HepG2 (cell line): ENCODE results near the gene NREP. TPM values are rescaled to one million over a fixed set of nuclear protein-coding genes. Genes with fewer than 3 reads are reported as not detected.

ENCODE experiments used
- ATAC-seq: fragments of 200-7000 bp; cut with Tn5 transposase; 3 replicates; pipeline ENCODE4 v1.9.1; 2020; ENCODE audit warnings: mild to moderate bottlenecking, moderate library complexity
- BruUV-seq: library from RNA; stranded (reverse); fragments of 400-500 nt; replicated peaks from 2 replicates; lab custom pipeline; 2021; lab: Mats Ljungman, UMichigan
- CTCF ChIA-PET: fragments of 300-600 bp; formaldehyde crosslinking; extraction: SDS; loops from one replicate; lab custom pipeline; 2021; ENCODE audit warnings: low total read pairs, inconsistent platforms, low intra/inter-chr PET ratio; lab: Yijun Ruan, JAX
- POLR2A ChIA-PET: fragments of 350-600 bp; sonication (Branson Sonifier 250); formaldehyde crosslinking; loops from one replicate; lab custom pipeline; 2020; ENCODE audit warnings: antibody characterized with exemption, inconsistent platforms; lab: Yijun Ruan, JAX
- DNase-seq: peaks from one replicate; pipeline ENCODE4 v3.0.0-alpha.2; 2015; ENCODE audit warnings: low spot score
- FAIRE-seq: peaks from 3 replicates; lab custom pipeline; 2011; peaks lifted over from hg19 to GRCh38; lab: Jason Lieb, UNC
- H2AFZ ChIP-seq: one replicate; pipeline ENCODE4 v1.6.1; 2011; ENCODE audit warnings: low read length, inconsistent platforms
- H3K27ac ChIP-seq: fragments of 300-600 bp; 3 replicates; pipeline ENCODE4 v1.8.0; 2011; ENCODE audit warnings: mixed run types, mild to moderate bottlenecking, mixed read lengths, low read length, inconsistent platforms; ENCODE audit not compliant: insufficient read depth; ENCODE audit errors: extremely low read length
- H3K27me3 ChIP-seq, 2 experiments: fragments of 200-600 bp in 1 of 2; 2 replicates in 1 of 2; 3 replicates in 1 of 2; pipeline versions ENCODE4 v1.6.0 to v1.8.0; 2011; ENCODE audit warnings: low read length in 2 of 2, mild to moderate bottlenecking in 2 of 2, moderate library complexity in 2 of 2, inconsistent platforms in 1 of 2; ENCODE audit not compliant: insufficient read depth in 2 of 2, control insufficient read depth in 1 of 2
- H3K36me3 ChIP-seq, 2 experiments: fragments of 200-600 bp in 1 of 2; replicated peaks in 1 of 2; 2 replicates in 1 of 2; 3 replicates in 1 of 2; pipeline versions ENCODE4 v1.5.1 to v1.8.0; 2011; ENCODE audit warnings: low read length in 2 of 2, inconsistent platforms in 1 of 2; ENCODE audit not compliant: insufficient read depth in 2 of 2, control insufficient read depth in 1 of 2
- H3K4me1 ChIP-seq: 2 replicates; pipeline ENCODE4 v1.5.1; 2012; ENCODE audit warnings: low read length, inconsistent platforms; ENCODE audit not compliant: insufficient read depth
- H3K4me2 ChIP-seq: 2 replicates; pipeline ENCODE4 v1.6.0; 2011; ENCODE audit warnings: low read depth, low read length, inconsistent platforms
- H3K4me3 ChIP-seq, 3 experiments: fragments of 200-600 bp in 1 of 3; sonication (generic), shearing (Covaris generic) in 1 of 3; replicated peaks in 1 of 3; 2 replicates each; pipeline ENCODE4 v1.5.1; 2011 to 2016; ENCODE audit warnings: low read length in 3 of 3, inconsistent platforms in 2 of 3, low read depth in 2 of 3, mild to moderate bottlenecking in 2 of 3, control low read depth in 1 of 3, mixed read lengths in 1 of 3; ENCODE audit not compliant: insufficient read depth in 1 of 3
- H3K79me2 ChIP-seq: one replicate; pipeline ENCODE4 v1.6.1; 2011; ENCODE audit warnings: low read length, inconsistent platforms; ENCODE audit not compliant: insufficient read depth
- H3K9ac ChIP-seq: 2 replicates; pipeline ENCODE4 v1.6.0; 2011; ENCODE audit warnings: mild to moderate bottlenecking, low read depth, low read length, inconsistent platforms; ENCODE audit not compliant: insufficient read depth
- H3K9me3 ChIP-seq: 2 replicates; pipeline ENCODE4 v1.5.1; 2012; ENCODE audit warnings: mild to moderate bottlenecking, low read length
- H4K20me1 ChIP-seq: 2 replicates; pipeline ENCODE4 v1.6.0; 2011; ENCODE audit warnings: inconsistent platforms, mild to moderate bottlenecking, low read length, moderate library complexity; ENCODE audit not compliant: insufficient read depth
- FOSL2 ChIP-seq: sonication (generic); formaldehyde crosslinking; IDR thresholded peaks from 2 replicates; pipeline ENCODE4 v1.4.0; 2020; ENCODE audit warnings: missing genetic modification reagents
- NR2F6 ChIP-seq, 2 experiments: IDR thresholded peaks; 2 replicates each; pipeline ENCODE4 v1.6.1; 2016; ENCODE audit warnings: antibody characterized with exemption in 1 of 2, mild to moderate bottlenecking in 1 of 2
- SOX6 ChIP-seq, 2 experiments: fragments of 450-650 bp in 1 of 2; sonication (generic) in 1 of 2; formaldehyde crosslinking in 1 of 2; IDR thresholded peaks; 2 replicates each; pipeline versions ENCODE4 v1.4.0 to v1.6.1; 2017 to 2020; ENCODE audit warnings: antibody characterized with exemption in 1 of 2, mild to moderate bottlenecking in 1 of 2, missing genetic modification reagents in 1 of 2
- ZNF264 ChIP-seq: sonication (generic); formaldehyde crosslinking; IDR thresholded peaks from 2 replicates; pipeline ENCODE4 v1.4.0; 2020; ENCODE audit warnings: missing genetic modification reagents
- ZNF367 ChIP-seq: sonication (generic); formaldehyde crosslinking; IDR thresholded peaks from 2 replicates; pipeline ENCODE4 v1.4.0; 2020; ENCODE audit warnings: missing genetic modification reagents, borderline replicate concordance
- WGBS: methylation state at CpG from one replicate; pipeline ENCODE4 v1.1.6; 2017; ENCODE audit warnings: low lambda C conversion rate; 5-methylcytosine and 5-hydroxymethylcytosine counted together
- in situ Hi-C: cut with HindIII; loops from 2 replicates; pipeline ENCODE4 v1.10.0; 2017; ENCODE audit warnings: low pct_unique_long_range_greater_than_20kb; ENCODE audit not compliant: extremely low pct_ligation_motif_present
- intact Hi-C: fragments of 100-400 bp; cut with micrococcal nuclease; formaldehyde crosslinking; loops from one replicate; pipeline ENCODE4 v1.10.0; 2022; ENCODE audit not compliant: unreplicated experiment
- polyA plus RNA-seq, 8 experiments: library from polyadenylated mRNA; depleted of rRNA in 3 of 8; stranded (reverse) in 7 of 8; unstranded in 1 of 8; fragments of >200 nt; fragmentation: Illumina TruSeq in 4 of 8; extraction: Trizol in 4 of 8; gene quantifications; 2 replicates each; pipeline versions ENCODE4 v1.2.1 to v1.2.3, GENCODE V29; 2011 to 2016; ENCODE audit warnings: low read depth in 4 of 8, missing spikeins in 1 of 8, mixed read lengths in 1 of 8; ENCODE audit not compliant: insufficient read depth in 1 of 8
- total RNA-seq, 5 experiments: library from RNA; depleted of rRNA; stranded (reverse); fragments of >200 nt; fragmentation: Illumina TruSeq; extraction: Trizol; gene quantifications; 2 replicates each; pipeline ENCODE4 v1.2.3, GENCODE V29; 2016; ENCODE audit warnings: low read depth in 1 of 5
- TF ChIP-seq, protein P1 (sequence below): sonication (generic); formaldehyde crosslinking; IDR thresholded peaks from 2 replicates; pipeline ENCODE4 v1.9.0; 2022; ENCODE audit warnings: missing genetic modification reagents, mild to moderate bottlenecking, borderline replicate concordance
- TF ChIP-seq, protein P2 (sequence below): sonication (generic); formaldehyde crosslinking; IDR thresholded peaks from 2 replicates; pipeline ENCODE4 v1.5.1; 2020; ENCODE audit warnings: mild to moderate bottlenecking, missing genetic modification reagents, borderline replicate concordance

The NREP gene
- total and polyA plus RNA-seq, 2 of the 13 experiments (the other 11 are each of a cell fraction or from before 2014, with no cell fraction given), result 40.5 to 102 TPM

DNA sequence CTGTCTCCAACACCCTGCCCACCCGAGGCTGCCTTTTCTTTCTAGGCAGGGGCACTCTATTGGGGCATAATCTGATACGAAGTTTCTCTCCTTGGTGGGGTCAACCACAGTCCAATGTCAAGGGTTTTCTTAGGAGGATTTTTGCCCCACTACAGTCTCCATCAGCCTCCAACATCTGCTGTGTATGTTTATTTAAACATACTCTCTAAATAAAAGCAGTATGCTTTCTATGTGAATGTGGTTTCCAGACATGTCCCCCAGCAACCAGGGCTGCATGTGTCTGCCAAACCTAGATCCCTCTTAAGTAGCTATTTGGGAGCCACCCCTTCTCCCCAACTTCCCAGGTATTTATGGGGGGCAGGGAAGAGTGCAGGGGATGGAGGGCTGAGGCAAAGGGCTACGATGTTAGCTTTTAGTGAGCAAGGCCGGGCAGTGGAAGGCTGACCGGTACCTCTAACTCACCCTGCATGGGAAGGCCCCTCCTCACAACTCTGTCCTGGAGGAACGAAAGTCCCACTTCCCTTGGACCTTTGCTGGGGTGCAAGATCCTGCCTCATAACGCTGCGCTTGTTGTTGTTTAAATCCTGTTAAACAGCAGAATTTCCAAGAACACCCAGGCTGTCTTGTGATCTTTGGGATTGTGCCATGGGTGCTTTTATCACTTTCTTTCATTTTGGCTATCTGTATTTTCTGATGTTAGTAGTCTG lies 75.4 kb downstream of the NREP start (continued):
- TF ChIP-seq, protein P1, sequence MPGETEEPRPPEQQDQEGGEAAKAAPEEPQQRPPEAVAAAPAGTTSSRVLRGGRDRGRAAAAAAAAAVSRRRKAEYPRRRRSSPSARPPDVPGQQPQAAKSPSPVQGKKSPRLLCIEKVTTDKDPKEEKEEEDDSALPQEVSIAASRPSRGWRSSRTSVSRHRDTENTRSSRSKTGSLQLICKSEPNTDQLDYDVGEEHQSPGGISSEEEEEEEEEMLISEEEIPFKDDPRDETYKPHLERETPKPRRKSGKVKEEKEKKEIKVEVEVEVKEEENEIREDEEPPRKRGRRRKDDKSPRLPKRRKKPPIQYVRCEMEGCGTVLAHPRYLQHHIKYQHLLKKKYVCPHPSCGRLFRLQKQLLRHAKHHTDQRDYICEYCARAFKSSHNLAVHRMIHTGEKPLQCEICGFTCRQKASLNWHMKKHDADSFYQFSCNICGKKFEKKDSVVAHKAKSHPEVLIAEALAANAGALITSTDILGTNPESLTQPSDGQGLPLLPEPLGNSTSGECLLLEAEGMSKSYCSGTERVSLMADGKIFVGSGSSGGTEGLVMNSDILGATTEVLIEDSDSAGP (CRISPR knock-in tag), result no peak
- TF ChIP-seq, all 625 proteins: peak for 0

DNA sequence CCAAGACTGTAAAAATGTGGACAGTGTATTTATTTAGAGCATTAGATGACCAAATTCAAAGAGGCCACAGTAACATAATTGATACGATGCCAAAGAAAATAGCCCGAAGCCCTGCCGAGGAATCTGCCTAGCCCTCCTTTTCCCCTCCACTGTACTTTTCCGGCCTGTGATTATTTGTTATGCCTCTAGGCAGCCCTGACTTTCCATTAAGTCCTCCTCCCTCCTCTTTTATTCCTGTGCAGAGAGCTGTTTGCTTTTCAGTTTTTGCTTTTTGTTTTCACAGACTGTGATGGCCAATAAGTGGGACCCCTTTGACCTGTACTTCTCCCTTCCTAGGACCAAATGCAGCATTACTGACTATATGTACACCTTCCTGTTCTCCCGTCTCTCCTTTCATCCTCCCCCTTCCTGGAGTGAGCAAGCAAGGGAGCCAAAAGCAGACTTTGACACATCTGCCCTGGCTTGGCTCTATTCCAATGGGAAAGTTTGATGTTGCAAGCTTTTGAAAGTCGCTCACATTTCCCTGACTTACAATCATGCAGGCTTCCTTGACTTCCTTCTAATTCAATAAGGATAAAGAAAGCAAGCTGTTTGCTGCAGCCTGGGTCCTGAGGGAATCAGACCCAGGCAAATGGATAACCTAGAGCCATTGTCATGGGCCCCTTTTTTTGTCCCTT lies 76.1 kb downstream of the NREP start:
- H2AFZ ChIP-seq, result no peak overlapping the region
- in situ Hi-C loops (no loop called here), intact Hi-C loops (loop anchor here (2.0 to 10.0 kb wide), 3 partner anchors 76 to 134 kb away; partner anchors contain the start of gene NREP)
- H4K20me1 ChIP-seq, result no peaks in the 10 kb centered on the region
- BruUV-seq, result no TSS peak
- H3K9ac ChIP-seq, result no peak overlapping the region
- CTCF ChIA-PET, result no interaction called here
- H3K4me2 ChIP-seq, result peak overlapping the region; percentile 58
- no peaks in the 10 kb centered on the region for H3K79me2 ChIP-seq
- peak; percentile 85 for FAIRE-seq
- H3K27ac ChIP-seq, result peak overlapping the region; percentile 0
- peaks cover 0 to 7% of the 10 kb centered on the region in 2 experiments; a peak in 2 of 5 replicates for H3K27me3 ChIP-seq
- no peaks in the 10 kb centered on the region for H3K9me3 ChIP-seq
- peak; percentile 90 for DNase-seq
- peak; percentile 98 for ATAC-seq
- H3K4me1 ChIP-seq, result peaks cover 25% of the 10 kb centered on the region
- H3K36me3 ChIP-seq, result no peaks in the 10 kb centered on the region
- POLR2A ChIA-PET, result interaction anchor here (1.0 kb wide), 1 partner anchor 77 kb away, joined by 3 read pairs; no protein-coding TSS in a partner anchor
- peak overlapping the region in 1 of 3 experiments; percentile 37; a peak in 2 of 6 replicates for H3K4me3 ChIP-seq
- WGBS, result under 1% methylated on average over 6 of the region's 6 CpGs
- TF ChIP-seq NR2F6 (IDR thresholded peaks at IDR 0.05) (peak; percentile 46; the same call in 1 of the 2 replicates), NR2F6 (CRISPR knock-in tag; IDR thresholded peaks at IDR 0.05) (peak; percentile 55), ZNF264 (CRISPR knock-in tag) (0 out of 2 replicates have a peak, but pooled peaks have one; percentile 28), SOX6 (IDR thresholded peaks at IDR 0.05) (no peak), SOX6 (CRISPR knock-in tag; IDR thresholded peaks at IDR 0.05) (peak; percentile 67), ZNF367 (no peak), FOSL2 (CRISPR knock-in tag) (peak; percentile 26; the same call in 1 of the 2 replicates)
- TF ChIP-seq, protein P2, sequence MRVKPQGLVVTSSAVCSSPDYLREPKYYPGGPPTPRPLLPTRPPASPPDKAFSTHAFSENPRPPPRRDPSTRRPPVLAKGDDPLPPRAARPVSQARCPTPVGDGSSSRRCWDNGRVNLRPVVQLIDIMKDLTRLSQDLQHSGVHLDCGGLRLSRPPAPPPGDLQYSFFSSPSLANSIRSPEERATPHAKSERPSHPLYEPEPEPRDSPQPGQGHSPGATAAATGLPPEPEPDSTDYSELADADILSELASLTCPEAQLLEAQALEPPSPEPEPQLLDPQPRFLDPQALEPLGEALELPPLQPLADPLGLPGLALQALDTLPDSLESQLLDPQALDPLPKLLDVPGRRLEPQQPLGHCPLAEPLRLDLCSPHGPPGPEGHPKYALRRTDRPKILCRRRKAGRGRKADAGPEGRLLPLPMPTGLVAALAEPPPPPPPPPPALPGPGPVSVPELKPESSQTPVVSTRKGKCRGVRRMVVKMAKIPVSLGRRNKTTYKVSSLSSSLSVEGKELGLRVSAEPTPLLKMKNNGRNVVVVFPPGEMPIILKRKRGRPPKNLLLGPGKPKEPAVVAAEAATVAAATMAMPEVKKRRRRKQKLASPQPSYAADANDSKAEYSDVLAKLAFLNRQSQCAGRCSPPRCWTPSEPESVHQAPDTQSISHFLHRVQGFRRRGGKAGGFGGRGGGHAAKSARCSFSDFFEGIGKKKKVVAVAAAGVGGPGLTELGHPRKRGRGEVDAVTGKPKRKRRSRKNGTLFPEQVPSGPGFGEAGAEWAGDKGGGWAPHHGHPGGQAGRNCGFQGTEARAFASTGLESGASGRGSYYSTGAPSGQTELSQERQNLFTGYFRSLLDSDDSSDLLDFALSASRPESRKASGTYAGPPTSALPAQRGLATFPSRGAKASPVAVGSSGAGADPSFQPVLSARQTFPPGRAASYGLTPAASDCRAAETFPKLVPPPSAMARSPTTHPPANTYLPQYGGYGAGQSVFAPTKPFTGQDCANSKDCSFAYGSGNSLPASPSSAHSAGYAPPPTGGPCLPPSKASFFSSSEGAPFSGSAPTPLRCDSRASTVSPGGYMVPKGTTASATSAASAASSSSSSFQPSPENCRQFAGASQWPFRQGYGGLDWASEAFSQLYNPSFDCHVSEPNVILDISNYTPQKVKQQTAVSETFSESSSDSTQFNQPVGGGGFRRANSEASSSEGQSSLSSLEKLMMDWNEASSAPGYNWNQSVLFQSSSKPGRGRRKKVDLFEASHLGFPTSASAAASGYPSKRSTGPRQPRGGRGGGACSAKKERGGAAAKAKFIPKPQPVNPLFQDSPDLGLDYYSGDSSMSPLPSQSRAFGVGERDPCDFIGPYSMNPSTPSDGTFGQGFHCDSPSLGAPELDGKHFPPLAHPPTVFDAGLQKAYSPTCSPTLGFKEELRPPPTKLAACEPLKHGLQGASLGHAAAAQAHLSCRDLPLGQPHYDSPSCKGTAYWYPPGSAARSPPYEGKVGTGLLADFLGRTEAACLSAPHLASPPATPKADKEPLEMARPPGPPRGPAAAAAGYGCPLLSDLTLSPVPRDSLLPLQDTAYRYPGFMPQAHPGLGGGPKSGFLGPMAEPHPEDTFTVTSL (CRISPR knock-in tag), result peak; percentile 59; the same call in 1 of the 2 replicates
